Hepatocyte (in vitro differentiated cells): Measurements from ENCODE around the gene ZNF512B. TPM values are rescaled to one million over a fixed set of nuclear protein-coding genes. Genes with fewer than 3 reads are reported as not detected.

ENCODE experiments used
- DNase-seq: peaks from one replicate; pipeline ENCODE4 v3.0.0-alpha.2; 2016; ENCODE audit warnings: low spot score
- H2AFZ ChIP-seq: fragments of 200-600 bp; sonication (generic); 2 replicates; pipeline ENCODE4 v1.6.0; 2016; ENCODE audit warnings: antibody characterized with exemption, mild to moderate bottlenecking
- H3K27ac ChIP-seq: fragments of 200-600 bp; sonication (generic); 2 replicates; pipeline ENCODE4 v1.5.1; 2016; ENCODE audit warnings: mild to moderate bottlenecking
- H3K27me3 ChIP-seq: fragments of 200-600 bp; sonication (generic); 2 replicates; pipeline ENCODE4 v1.6.1; 2016
- H3K36me3 ChIP-seq: fragments of 200-600 bp; sonication (generic); replicated peaks from 2 replicates; pipeline ENCODE4 v1.5.1; 2016; ENCODE audit warnings: low read depth; ENCODE audit not compliant: insufficient read depth
- H3K4me1 ChIP-seq: fragments of 200-600 bp; sonication (generic); 2 replicates; pipeline ENCODE4 v1.5.1; 2016; ENCODE audit warnings: mild to moderate bottlenecking, moderate library complexity; ENCODE audit not compliant: insufficient read depth
- H3K4me2 ChIP-seq: fragments of 200-600 bp; sonication (generic); 2 replicates; pipeline ENCODE4 v1.6.0; 2016
- H3K4me3 ChIP-seq: fragments of 200-600 bp; sonication (generic); 2 replicates; pipeline ENCODE4 v1.5.1; 2016; ENCODE audit warnings: mild to moderate bottlenecking
- H3K79me2 ChIP-seq: fragments of 200-600 bp; sonication (generic); 2 replicates; pipeline ENCODE4 v1.6.0; 2017; ENCODE audit warnings: mild to moderate bottlenecking
- H3K9me2 ChIP-seq: fragments of 200-600 bp; sonication (generic); replicated peaks from 2 replicates; pipeline ENCODE4 v1.6.0; 2017; ENCODE audit warnings: mild to moderate bottlenecking; ENCODE audit not compliant: insufficient read depth
- H3K9me3 ChIP-seq: fragments of 200-600 bp; sonication (generic); 2 replicates; pipeline ENCODE4 v1.5.1; 2016; ENCODE audit warnings: low read depth, mild to moderate bottlenecking
- H4K20me1 ChIP-seq: fragments of 200-600 bp; sonication (generic); 2 replicates; pipeline ENCODE4 v1.6.0; 2016; ENCODE audit warnings: mild to moderate bottlenecking; ENCODE audit not compliant: insufficient read depth, poor library complexity, severe bottlenecking
- EZH2 ChIP-seq: fragments of 200-600 bp; sonication (generic); IDR thresholded peaks from 2 replicates; pipeline ENCODE4 v1.6.1; 2016; ENCODE audit warnings: antibody characterized with exemption, mild to moderate bottlenecking, borderline replicate concordance
- EZH2phosphoT487 ChIP-seq: fragments of 200-600 bp; sonication (generic); IDR thresholded peaks from one replicate; pipeline ENCODE4 v1.6.1; 2018; ENCODE audit warnings: antibody characterized with exemption, mild to moderate bottlenecking, low read depth, moderate library complexity; ENCODE audit not compliant: unreplicated experiment, severe bottlenecking
- WGBS: methylation state at CpG from one replicate; pipeline ENCODE4 v1.1.6; 2016; ENCODE audit warnings: low lambda C conversion rate; ENCODE audit errors: missing lambda C conversion rate; 5-methylcytosine and 5-hydroxymethylcytosine counted together
- polyA plus RNA-seq: library from polyadenylated mRNA; unstranded; fragments of >200 nt; fragmentation: Nextera tagmentation; extraction: Ambion mirVana; gene quantifications from 2 replicates; pipeline ENCODE4 v1.2.1, GENCODE V29; 2016
- total RNA-seq: library from RNA; depleted of rRNA; stranded (reverse); fragments of >200 nt; gene quantifications from 2 replicates; pipeline ENCODE4 v1.2.3, GENCODE V29; 2014
- TF ChIP-seq, protein P1 (sequence below): fragments of 200-600 bp; sonication (generic); IDR thresholded peaks from 2 replicates; pipeline ENCODE4 v1.5.1; 2016; ENCODE audit warnings: antibody characterized with exemption, mild to moderate bottlenecking; ENCODE audit not compliant: poor library complexity

The ZNF512B gene
- total and polyA plus RNA-seq, 2 experiments from 2014 or later, result 10.1 to 13.5 TPM

DNA sequence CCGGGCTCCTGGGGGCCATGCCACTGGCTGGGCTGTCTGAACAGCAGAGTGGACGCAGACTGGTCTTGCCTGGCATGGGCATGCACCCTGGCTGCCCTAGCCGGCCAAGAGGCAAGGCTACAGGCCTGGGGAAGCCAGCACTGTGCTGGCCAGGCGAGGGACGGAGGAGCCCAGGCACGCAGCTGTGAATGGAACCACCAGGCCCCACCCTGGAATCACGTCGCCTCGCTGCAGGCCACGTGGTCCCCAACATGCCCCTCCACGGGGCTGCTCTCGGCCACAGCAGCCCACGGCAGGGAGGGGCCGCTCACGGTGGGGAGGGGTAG, 17.6 kb downstream of the ZNF512B start:
- H3K79me2 ChIP-seq, result peaks cover 81% of the 10 kb centered on the region
- no peak overlapping the region for H2AFZ ChIP-seq
- no peaks in the 10 kb centered on the region for H3K9me2 ChIP-seq
- H3K4me3 ChIP-seq, result no peak overlapping the region
- peaks cover 26% of the 10 kb centered on the region for H3K4me1 ChIP-seq
- DNase-seq, result no peak
- H3K27ac ChIP-seq, result no peak overlapping the region
- no peak for TF ChIP-seq EZH2phosphoT487
- TF ChIP-seq, protein P1, sequence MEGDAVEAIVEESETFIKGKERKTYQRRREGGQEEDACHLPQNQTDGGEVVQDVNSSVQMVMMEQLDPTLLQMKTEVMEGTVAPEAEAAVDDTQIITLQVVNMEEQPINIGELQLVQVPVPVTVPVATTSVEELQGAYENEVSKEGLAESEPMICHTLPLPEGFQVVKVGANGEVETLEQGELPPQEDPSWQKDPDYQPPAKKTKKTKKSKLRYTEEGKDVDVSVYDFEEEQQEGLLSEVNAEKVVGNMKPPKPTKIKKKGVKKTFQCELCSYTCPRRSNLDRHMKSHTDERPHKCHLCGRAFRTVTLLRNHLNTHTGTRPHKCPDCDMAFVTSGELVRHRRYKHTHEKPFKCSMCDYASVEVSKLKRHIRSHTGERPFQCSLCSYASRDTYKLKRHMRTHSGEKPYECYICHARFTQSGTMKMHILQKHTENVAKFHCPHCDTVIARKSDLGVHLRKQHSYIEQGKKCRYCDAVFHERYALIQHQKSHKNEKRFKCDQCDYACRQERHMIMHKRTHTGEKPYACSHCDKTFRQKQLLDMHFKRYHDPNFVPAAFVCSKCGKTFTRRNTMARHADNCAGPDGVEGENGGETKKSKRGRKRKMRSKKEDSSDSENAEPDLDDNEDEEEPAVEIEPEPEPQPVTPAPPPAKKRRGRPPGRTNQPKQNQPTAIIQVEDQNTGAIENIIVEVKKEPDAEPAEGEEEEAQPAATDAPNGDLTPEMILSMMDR, result no peak
- TF ChIP-seq EZH2, result no peak
- H3K9me3 ChIP-seq, result no peaks in the 10 kb centered on the region
- WGBS, result 92% methylated on average over 15 of the region's 15 CpGs
- no peak overlapping the region for H3K4me2 ChIP-seq
- H3K36me3 ChIP-seq, result no peaks in the 10 kb centered on the region
- no peaks in the 10 kb centered on the region for H3K27me3 ChIP-seq
- H4K20me1 ChIP-seq, result peaks cover 79% of the 10 kb centered on the region

GRCh38 chr20:63951398-63952209, 18.1 kb downstream of the ZNF512B start:
- Histone ChIP-seq H4K20me1 (peaks cover 84% of the 10 kb centered on the region), H3K27me3 (no peaks in the 10 kb centered on the region), H3K4me2 (no peak overlapping the region), H3K79me2 (peaks cover 87% of the 10 kb centered on the region), H3K9me2 (no peaks in the 10 kb centered on the region), H3K27ac (no peak overlapping the region), H2AFZ (no peak overlapping the region), H3K4me3 (no peak overlapping the region), H3K4me1 (peaks cover 26% of the 10 kb centered on the region), H3K36me3 (no peaks in the 10 kb centered on the region), H3K9me3 (no peaks in the 10 kb centered on the region)
- WGBS, result 83% methylated on average over 17 of the region's 17 CpGs
- no peak for DNase-seq
- TF ChIP-seq EZH2phosphoT487 (no peak), EZH2 (no peak)
- TF ChIP-seq, protein P1, result no peak

DNA sequence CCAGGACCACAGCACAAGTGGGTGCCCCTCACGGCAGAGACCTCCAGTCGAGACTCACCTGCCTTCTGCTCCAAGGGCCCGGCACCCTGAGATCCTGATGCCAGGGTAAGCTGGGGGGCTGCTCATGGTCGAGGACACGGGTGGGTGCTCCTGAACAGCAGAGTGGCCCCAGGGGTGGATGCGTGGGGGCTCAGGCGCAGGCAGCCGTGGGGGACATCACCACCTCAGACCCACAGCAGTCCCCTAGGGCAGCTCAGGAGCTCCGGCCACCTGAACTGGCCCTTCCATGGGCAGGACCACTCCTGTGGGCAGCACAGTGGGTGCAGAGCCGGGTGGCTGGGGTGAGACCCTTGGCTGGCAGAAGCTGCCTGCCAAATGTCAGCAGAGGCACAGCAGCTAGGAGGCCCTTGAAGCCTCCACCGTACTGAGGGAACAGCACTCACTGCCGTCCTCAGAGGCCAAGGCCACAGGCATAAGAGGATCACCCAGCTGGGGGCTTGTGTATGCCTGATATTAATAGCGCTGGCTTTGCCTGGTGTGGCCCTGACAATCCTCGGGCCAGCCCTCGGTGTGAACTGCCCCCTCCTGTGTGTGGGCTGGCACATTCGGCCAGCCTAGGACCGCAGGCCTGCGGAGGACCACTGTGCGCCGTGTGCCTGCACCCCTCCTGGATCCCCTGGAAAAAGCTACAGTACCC, 18.9 kb downstream of the ZNF512B start:
- Histone ChIP-seq H3K4me1 (peaks cover 26% of the 10 kb centered on the region), H3K36me3 (no peaks in the 10 kb centered on the region), H2AFZ (no peak overlapping the region), H4K20me1 (peaks cover 92% of the 10 kb centered on the region), H3K9me3 (no peaks in the 10 kb centered on the region), H3K9me2 (no peaks in the 10 kb centered on the region), H3K27me3 (no peaks in the 10 kb centered on the region), H3K4me3 (no peak overlapping the region), H3K27ac (no peak overlapping the region), H3K79me2 (peaks cover 91% of the 10 kb centered on the region), H3K4me2 (no peak overlapping the region)
- 88% methylated on average over 20 of the region's 20 CpGs for WGBS
- TF ChIP-seq EZH2, result no peak
- DNase-seq, result no peak

DNA sequence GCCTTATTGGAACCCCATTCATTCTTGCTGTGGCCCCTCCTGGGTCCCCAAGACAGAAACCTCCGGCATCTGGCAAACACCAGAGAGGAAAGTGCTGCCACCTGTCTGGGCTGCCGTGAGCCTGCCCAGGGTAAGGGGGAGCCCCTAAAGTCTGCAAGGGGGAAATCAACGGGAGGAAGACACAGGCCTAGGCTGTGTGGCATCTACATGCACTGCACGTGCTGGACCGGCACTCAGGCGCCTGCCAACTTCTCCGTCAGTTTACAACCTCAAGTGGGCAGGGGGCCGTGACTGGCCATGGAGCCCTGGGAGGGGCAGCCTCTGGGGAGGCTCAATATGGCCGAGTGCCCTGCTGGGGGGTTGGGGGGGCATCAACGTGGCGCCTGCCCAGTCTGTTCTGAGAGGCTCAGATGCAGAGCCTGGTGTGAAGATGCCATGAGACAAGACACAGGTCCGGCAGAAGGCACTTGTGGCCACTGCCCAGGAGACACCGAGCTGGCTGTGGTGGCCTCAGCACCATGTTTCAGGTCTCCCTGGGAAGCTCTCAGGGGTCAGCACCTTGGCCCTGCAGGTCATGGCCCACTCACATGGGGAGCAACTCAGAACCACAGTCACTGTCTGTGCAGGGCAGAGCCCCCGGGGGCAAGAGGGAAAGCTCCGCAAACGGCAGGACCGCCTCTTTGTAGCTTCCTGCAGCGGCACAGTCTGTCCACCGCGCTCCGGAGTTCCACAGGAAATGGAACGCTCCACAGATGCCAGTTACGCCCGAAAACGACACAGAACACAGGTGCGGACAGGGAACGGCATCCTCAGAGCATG, 21.9 kb downstream of the ZNF512B start:
- Histone ChIP-seq H2AFZ (no peak overlapping the region), H3K4me2 (no peak overlapping the region), H3K27me3 (no peaks in the 10 kb centered on the region), H3K4me1 (peaks cover 11% of the 10 kb centered on the region), H3K9me2 (no peaks in the 10 kb centered on the region), H3K27ac (no peak overlapping the region), H3K79me2 (peaks cover 75% of the 10 kb centered on the region), H3K4me3 (no peak overlapping the region), H3K9me3 (no peaks in the 10 kb centered on the region), H4K20me1 (peaks cover 84% of the 10 kb centered on the region), H3K36me3 (no peaks in the 10 kb centered on the region)
- WGBS, result 96% methylated on average over 25 of the region's 27 CpGs
- TF ChIP-seq EZH2phosphoT487 (no peak), EZH2 (no peak)
- TF ChIP-seq, protein P1, result no peak
- no peak for DNase-seq
